WTC11 (cell line): Measurements from ENCODE around the gene RAX2. TPM values are rescaled to one million over a fixed set of nuclear protein-coding genes. Genes with fewer than 3 reads are reported as not detected.

Source experiments
- ATAC-seq: fragments of 200-7000 bp; cut with Tn5 transposase; 2 replicates; pipeline ENCODE4 v1.10.0; 2021; ENCODE audit warnings: mild to moderate bottlenecking, moderate library complexity
- CTCF ChIA-PET: fragments of 300-600 bp; sonication (Branson Sonifier 250); formaldehyde crosslinking; loops from one replicate; lab custom pipeline; 2021; ENCODE audit warnings: antibody characterized with exemption; lab: Charles Lee
- POLR2A ChIA-PET: fragments of 350-600 bp; sonication (Branson Sonifier 250); formaldehyde crosslinking; loops from one replicate; lab custom pipeline; 2021; ENCODE audit warnings: antibody characterized with exemption; lab: Charles Lee
- DNase-seq: peaks from one replicate; pipeline ENCODE4 v3.0.0; 2021; ENCODE audit warnings: low spot score
- H3K27ac Mint-ChIP-seq: 2 replicates; pipeline ENCODE4 v1.8.0; 2021; ENCODE audit warnings: mixed read lengths
- H3K27me3 Mint-ChIP-seq: 2 replicates; pipeline ENCODE4 v1.8.0; 2021; ENCODE audit warnings: low read depth, mild to moderate bottlenecking, moderate library complexity, mixed read lengths
- H3K36me3 Mint-ChIP-seq: 2 replicates; pipeline ENCODE4 v1.8.0; 2021; ENCODE audit warnings: mixed read lengths
- H3K4me1 Mint-ChIP-seq: 2 replicates; pipeline ENCODE4 v1.8.0; 2022; ENCODE audit warnings: mixed read lengths
- H3K4me3 Mint-ChIP-seq: 2 replicates; pipeline ENCODE4 v1.8.0; 2021; ENCODE audit warnings: mild to moderate bottlenecking, moderate library complexity, mixed read lengths
- H3K9me3 Mint-ChIP-seq: 2 replicates; pipeline ENCODE4 v1.8.0; 2021; ENCODE audit warnings: mixed read lengths
- AFF4 ChIP-seq: sonication (generic); formaldehyde crosslinking; IDR thresholded peaks from 2 replicates; pipeline ENCODE4 v1.8.1; 2023; ENCODE audit warnings: mild to moderate bottlenecking, missing genetic modification reagents, borderline replicate concordance
- AR ChIP-seq: fragments of 250-450 bp; sonication (Bioruptor Pico); IDR thresholded peaks from 2 replicates; pipeline ENCODE4 v1.9.0; 2021; ENCODE audit warnings: mild to moderate bottlenecking
- ATF2 ChIP-seq: sonication (generic); formaldehyde crosslinking; IDR thresholded peaks from 2 replicates; pipeline ENCODE4 v1.8.1; 2022; ENCODE audit warnings: low read depth, missing genetic modification reagents, borderline replicate concordance
- E2F4 ChIP-seq: sonication (generic); formaldehyde crosslinking; IDR thresholded peaks from 2 replicates; pipeline ENCODE4 v1.8.1; 2022; ENCODE audit warnings: low read depth, mild to moderate bottlenecking, moderate library complexity, missing genetic modification reagents, borderline replicate concordance
- NFYB ChIP-seq: sonication (generic); formaldehyde crosslinking; conservative IDR thresholded peaks from 2 replicates; pipeline ENCODE4 v1.8.0; 2022; ENCODE audit warnings: low read depth, missing genetic modification reagents
- SMAD3 ChIP-seq: sonication (generic); formaldehyde crosslinking; IDR thresholded peaks from 2 replicates; pipeline ENCODE4 v1.8.0; 2022; ENCODE audit warnings: missing genetic modification reagents, mild to moderate bottlenecking, borderline replicate concordance
- ZBTB21 ChIP-seq: sonication (generic); formaldehyde crosslinking; IDR thresholded peaks from 2 replicates; pipeline ENCODE4 v1.8.1; 2023; ENCODE audit warnings: mild to moderate bottlenecking, missing genetic modification reagents, borderline replicate concordance
- ZNF263 ChIP-seq: sonication (generic); formaldehyde crosslinking; IDR thresholded peaks from 2 replicates; pipeline ENCODE4 v1.8.1; 2022; ENCODE audit warnings: low read depth, mild to moderate bottlenecking, moderate library complexity, missing genetic modification reagents
- ZNF512 ChIP-seq: sonication (generic); formaldehyde crosslinking; IDR thresholded peaks from 2 replicates; pipeline ENCODE4 v1.8.1; 2022; ENCODE audit warnings: missing genetic modification reagents, borderline replicate concordance
- total RNA-seq: library from RNA; stranded (reverse); gene quantifications from 3 replicates; pipeline ENCODE4 v1.2.3, GENCODE V29; 2021

The RAX2 gene
- total RNA-seq, 1 experiment from 2014 or later: 0.09 TPM

- POLR2A ChIA-PET: interaction anchor here (0.9 kb wide), 1 partner anchor 12 kb away, joined by 3 read pairs; the partner anchor contains the start of gene MRPL54
- DNase-seq: no peak
These were observed 2.8 kb upstream of the RAX2 start for GRCh38 chr19:3774621-3775373.

More at GRCh38 chr19:3774621-3775373, 2.8 kb upstream of the RAX2 start:
- Mint-ChIP-seq H3K27ac (peak overlapping the region; percentile 63; the same call in 1 of the 2 replicates), H3K36me3 (no peaks in the 10 kb centered on the region), H3K27me3 (no peaks in the 10 kb centered on the region), H3K9me3 (no peaks in the 10 kb centered on the region), H3K4me1 (peaks cover 5% of the 10 kb centered on the region), H3K4me3 (no peak overlapping the region)
- CTCF ChIA-PET: interaction anchor here (0.5 to 2.9 kb wide), 7 partner anchors 9 to 213 kb away, joined by 3 to 10 read pairs (median 3); partner anchors contain the start of gene GIPC3
- no peak for TF ChIP-seq ZNF263 (CRISPR knock-in tag)
- TF ChIP-seq AFF4 (CRISPR knock-in tag): no peak
- TF ChIP-seq E2F4 (CRISPR knock-in tag): no peak
- TF ChIP-seq AR (CRISPR knock-in tag): no peak
- no peak for TF ChIP-seq ZBTB21 (CRISPR knock-in tag)
- no peak for TF ChIP-seq SMAD3 (CRISPR knock-in tag)
- TF ChIP-seq ZNF512 (CRISPR knock-in tag): no peak
- TF ChIP-seq NFYB (CRISPR knock-in tag): no peak
- TF ChIP-seq ATF2 (CRISPR knock-in tag): no peak
- ATAC-seq: no peak
